Subcutaneous adipose tissue (tissue), 4 donors: Measurements from ENCODE around the gene PLTP. TPM values are rescaled to one million over a fixed set of nuclear protein-coding genes. Genes with fewer than 3 reads are reported as not detected.

ENCODE experiments used
- CTCF ChIP-seq: fragments of 450-650 bp; IDR thresholded peaks from one replicate; pipeline ENCODE4 v1.5.1; 2016; ENCODE audit warnings: low read depth, mild to moderate bottlenecking, control low read depth, antibody characterized with exemption, moderate library complexity
- total RNA-seq, 4 donors: library from RNA; depleted of rRNA; stranded (reverse); fragments of >200 nt; gene quantifications; one replicate each; pipeline ENCODE4 v1.1.0, GENCODE V29; 2016

Gene PLTP
- total RNA-seq, 4 donors from 2014 or later: 135 to 475 (median 261) TPM

- no peak for TF ChIP-seq CTCF
These were observed 29.4 kb downstream of the PLTP start for GRCh38 chr20:45882469-45883099.

- no peak for TF ChIP-seq CTCF
These were observed 30.8 kb downstream of the PLTP start, which contains the start of gene ZSWIM1 for GRCh38 chr20:45880988-45881788. ZSWIM1 (plus strand) TSS chr20:45881227; CDS start chr20:45882593, 1,366 bp downstream.

- TF ChIP-seq CTCF: no peak
These were observed 33.7 kb downstream of the PLTP start for GRCh38 chr20:45878076-45878761.

- no peak for TF ChIP-seq CTCF
These were observed 37.4 kb downstream of the PLTP start for GRCh38 chr20:45874576-45874975.

- no peak for TF ChIP-seq CTCF
These were observed 38.4 kb downstream of the PLTP start for GRCh38 chr20:45873409-45874103.

GRCh38 chr20:45872626-45873025, 39.3 kb downstream of the PLTP start:
- TF ChIP-seq CTCF: no peak

- TF ChIP-seq CTCF: no peak
These were observed 44.2 kb downstream of the PLTP start for GRCh38 chr20:45867819-45868176.
